PC-3 (cell line): ENCODE measurements around the gene MTFR1L.

Experiments
- EZH2phosphoT487 ChIP-seq: fragments of 300-600 bp; sonication (generic); IDR thresholded peaks from 2 replicates; pipeline ENCODE4 v1.6.1; 2018; ENCODE audit warnings: mild to moderate bottlenecking, antibody characterized with exemption, low read length, borderline replicate concordance
- TF ChIP-seq, protein P1 (sequence below): fragments of 300-600 bp; sonication (generic); conservative IDR thresholded peaks from 2 replicates; pipeline ENCODE4 v1.5.1; 2017; ENCODE audit warnings: antibody characterized with exemption, low read depth, mild to moderate bottlenecking, low read length

DNA sequence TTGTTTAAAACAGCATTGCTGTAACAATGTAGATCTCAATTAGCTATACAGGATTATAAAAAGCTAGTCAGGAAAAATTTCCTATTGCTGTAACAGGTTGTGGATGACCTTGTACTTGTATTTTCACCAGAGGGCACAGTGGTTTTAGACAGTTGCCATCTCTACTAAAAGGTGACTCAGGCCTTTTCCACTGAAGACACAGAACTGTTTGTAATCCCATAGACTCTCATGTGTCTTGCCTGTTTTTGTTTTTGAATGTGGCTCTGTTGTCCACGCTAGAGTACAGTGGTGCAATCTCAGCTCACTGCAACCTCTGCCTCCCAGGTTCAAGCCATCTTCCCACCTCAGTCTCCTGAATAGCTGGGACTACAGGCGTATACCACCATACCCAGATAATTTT is 5.9 kb downstream of the MTFR1L start:
- TF ChIP-seq, protein P1, sequence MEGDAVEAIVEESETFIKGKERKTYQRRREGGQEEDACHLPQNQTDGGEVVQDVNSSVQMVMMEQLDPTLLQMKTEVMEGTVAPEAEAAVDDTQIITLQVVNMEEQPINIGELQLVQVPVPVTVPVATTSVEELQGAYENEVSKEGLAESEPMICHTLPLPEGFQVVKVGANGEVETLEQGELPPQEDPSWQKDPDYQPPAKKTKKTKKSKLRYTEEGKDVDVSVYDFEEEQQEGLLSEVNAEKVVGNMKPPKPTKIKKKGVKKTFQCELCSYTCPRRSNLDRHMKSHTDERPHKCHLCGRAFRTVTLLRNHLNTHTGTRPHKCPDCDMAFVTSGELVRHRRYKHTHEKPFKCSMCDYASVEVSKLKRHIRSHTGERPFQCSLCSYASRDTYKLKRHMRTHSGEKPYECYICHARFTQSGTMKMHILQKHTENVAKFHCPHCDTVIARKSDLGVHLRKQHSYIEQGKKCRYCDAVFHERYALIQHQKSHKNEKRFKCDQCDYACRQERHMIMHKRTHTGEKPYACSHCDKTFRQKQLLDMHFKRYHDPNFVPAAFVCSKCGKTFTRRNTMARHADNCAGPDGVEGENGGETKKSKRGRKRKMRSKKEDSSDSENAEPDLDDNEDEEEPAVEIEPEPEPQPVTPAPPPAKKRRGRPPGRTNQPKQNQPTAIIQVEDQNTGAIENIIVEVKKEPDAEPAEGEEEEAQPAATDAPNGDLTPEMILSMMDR = no peak
- no peak for TF ChIP-seq EZH2phosphoT487
